Measurements from ENCODE around the gene SLC26A8.

- TF ChIP-seq CTCF (IDR thresholded peaks at IDR 0.05) = no peak
- TF ChIP-seq POLR2A (IDR thresholded peaks at IDR 0.05) = no peak
These were observed 25.9 kb upstream of the SLC26A8 start for GRCh38 chr6:36050305-36050704.

Measured in breast epithelium (tissue), 3 donors.